ENCODE results near the gene CCSER1.
"Not testable (repeated sequence)": the region's sequence is repeated elsewhere in the genome, so short reads cannot be mapped to it uniquely, and the experiment has no call there.

Gene CCSER1

DNA sequence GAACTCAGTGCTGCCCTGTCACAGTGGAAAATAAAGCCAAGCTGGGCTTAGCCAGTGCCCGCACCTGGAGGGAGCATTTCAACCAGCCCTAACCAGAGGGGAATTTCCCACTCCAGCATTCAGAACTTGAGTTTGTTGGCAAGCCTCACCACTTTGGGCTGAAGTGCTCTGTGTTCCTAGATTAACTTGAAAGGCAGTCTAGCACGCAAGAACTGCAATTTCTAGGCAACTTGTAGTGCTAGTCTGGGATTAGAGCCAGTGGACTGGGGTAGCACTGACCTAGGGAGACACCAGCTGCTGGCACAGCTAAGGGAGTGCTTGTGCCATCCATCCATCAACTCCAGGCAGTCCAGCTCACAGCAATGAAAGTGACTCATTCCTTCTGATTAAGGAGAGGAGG, 1115.9 kb downstream of the CCSER1 start:
- POLR2A ChIA-PET (ENCODE audit: low non-redundant PET): no interaction called here
- TF ChIP-seq, protein P1, sequence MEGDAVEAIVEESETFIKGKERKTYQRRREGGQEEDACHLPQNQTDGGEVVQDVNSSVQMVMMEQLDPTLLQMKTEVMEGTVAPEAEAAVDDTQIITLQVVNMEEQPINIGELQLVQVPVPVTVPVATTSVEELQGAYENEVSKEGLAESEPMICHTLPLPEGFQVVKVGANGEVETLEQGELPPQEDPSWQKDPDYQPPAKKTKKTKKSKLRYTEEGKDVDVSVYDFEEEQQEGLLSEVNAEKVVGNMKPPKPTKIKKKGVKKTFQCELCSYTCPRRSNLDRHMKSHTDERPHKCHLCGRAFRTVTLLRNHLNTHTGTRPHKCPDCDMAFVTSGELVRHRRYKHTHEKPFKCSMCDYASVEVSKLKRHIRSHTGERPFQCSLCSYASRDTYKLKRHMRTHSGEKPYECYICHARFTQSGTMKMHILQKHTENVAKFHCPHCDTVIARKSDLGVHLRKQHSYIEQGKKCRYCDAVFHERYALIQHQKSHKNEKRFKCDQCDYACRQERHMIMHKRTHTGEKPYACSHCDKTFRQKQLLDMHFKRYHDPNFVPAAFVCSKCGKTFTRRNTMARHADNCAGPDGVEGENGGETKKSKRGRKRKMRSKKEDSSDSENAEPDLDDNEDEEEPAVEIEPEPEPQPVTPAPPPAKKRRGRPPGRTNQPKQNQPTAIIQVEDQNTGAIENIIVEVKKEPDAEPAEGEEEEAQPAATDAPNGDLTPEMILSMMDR (conservative IDR thresholded peaks at IDR 0.05; ENCODE audit: low read depth): no peak
- H3K27ac ChIP-seq: no peak overlapping the region
- no peak for DNase-seq (ENCODE audit: low spot score)
- CTCF ChIA-PET: interaction anchor here (0.6 kb wide), 1 partner anchor 714 kb away, joined by 3 read pairs; no protein-coding TSS in a partner anchor

GRCh38 chr4:91256043-91256442, 1128.8 kb downstream of the CCSER1 start:
- ChIA-PET POLR2A (ENCODE audit: low non-redundant PET) (no interaction called here), CTCF (no interaction called here)
- TF ChIP-seq, protein P1 (conservative IDR thresholded peaks at IDR 0.05; ENCODE audit: low read depth): no peak
- no peak overlapping the region for H3K27ac ChIP-seq
- no peak for DNase-seq (ENCODE audit: low spot score)

- TF ChIP-seq, protein P1 (conservative IDR thresholded peaks at IDR 0.05; ENCODE audit: low read depth): no peak
- ChIA-PET POLR2A (ENCODE audit: low non-redundant PET) (no interaction called here), CTCF (no interaction called here)
- H3K27ac ChIP-seq: no peak overlapping the region
- no peak for DNase-seq (ENCODE audit: low spot score)
Measured at GRCh38 chr4:91256751-91257150, 1129.6 kb downstream of the CCSER1 start.

DNA sequence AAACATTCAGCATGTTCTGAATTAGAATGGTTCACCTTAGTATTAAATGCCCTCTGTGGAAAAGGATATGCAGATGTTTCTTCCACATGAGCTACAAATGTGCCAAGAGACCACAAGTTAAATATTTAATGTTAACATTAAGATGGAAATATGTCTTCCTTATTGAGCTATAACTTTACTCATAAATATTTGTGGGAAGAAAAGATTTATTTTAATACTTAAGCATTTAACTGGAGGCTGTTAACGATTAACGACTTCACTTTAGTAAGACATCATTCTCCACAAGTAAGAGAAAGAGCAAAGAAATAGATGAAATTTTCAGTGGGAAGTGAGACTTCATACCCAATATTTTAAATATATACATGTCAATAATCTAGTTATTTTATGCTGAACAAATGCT, 1130.5 kb downstream of the CCSER1 start:
- TF ChIP-seq, protein P1 (conservative IDR thresholded peaks at IDR 0.05; ENCODE audit: low read depth): no peak
- no peak for DNase-seq (ENCODE audit: low spot score)
- ChIA-PET CTCF (no interaction called here), POLR2A (ENCODE audit: low non-redundant PET) (no interaction called here)
- H3K27ac ChIP-seq: no peak overlapping the region

DNA sequence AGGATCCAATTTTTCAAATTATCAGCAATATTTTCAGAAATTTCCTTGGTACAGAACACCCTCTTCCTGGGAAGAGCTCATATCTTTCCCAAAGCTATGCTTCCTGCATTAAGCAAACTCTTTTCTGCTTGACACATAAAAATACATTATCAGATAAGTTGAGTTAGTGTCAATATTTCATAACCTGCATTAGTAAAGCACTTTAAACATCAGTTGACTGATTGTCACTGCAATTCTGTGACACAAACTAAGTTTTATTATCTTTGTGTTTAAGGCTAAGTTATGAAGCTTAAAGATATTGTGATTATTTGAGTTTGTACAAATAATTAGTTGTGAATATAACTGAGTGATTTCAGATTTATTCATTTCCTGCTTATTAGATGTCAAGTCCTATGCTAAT, 1131.1 kb downstream of the CCSER1 start:
- TF ChIP-seq, protein P1 (conservative IDR thresholded peaks at IDR 0.05; ENCODE audit: low read depth): no peak
- ChIA-PET CTCF (no interaction called here), POLR2A (ENCODE audit: low non-redundant PET) (no interaction called here)

GRCh38 chr4:91267543-91267942, 1140.3 kb downstream of the CCSER1 start:
- DNase-seq (ENCODE audit: low spot score): no peak
- no peak overlapping the region for H3K27ac ChIP-seq
- CTCF ChIA-PET: no interaction called here
- TF ChIP-seq, protein P1 (conservative IDR thresholded peaks at IDR 0.05; ENCODE audit: low read depth): no peak
- POLR2A ChIA-PET (ENCODE audit: low non-redundant PET): no interaction called here

More for the DNA sequence above, 1131.1 kb downstream of the CCSER1 start:
- no peak for DNase-seq (ENCODE audit: low spot score)
- no peak overlapping the region for H3K27ac ChIP-seq

- CTCF ChIA-PET; DNase-seq (ENCODE audit: low spot score); POLR2A ChIA-PET (ENCODE audit: low non-redundant PET); H3K27ac ChIP-seq: not testable (repeated sequence)
Measured at GRCh38 chr4:91268481-91268880, 1141.3 kb downstream of the CCSER1 start.

All from RWPE1 (cell line).